ENCODE measurements around the gene STARD9. TPM values are rescaled to one million over a fixed set of nuclear protein-coding genes. Genes with fewer than 3 reads are reported as not detected.

Gene STARD9
- 1.2 to 1.9 TPM (median 1.6 TPM) in 5 replicates for total RNA-seq (2022; extraction: Qiagen RNA extraction)

GRCh38 chr15:42575188-42576039 is at the start of gene STARD9:
Gene STARD9 (plus strand): TSS chr15:42575606. CDS start chr15:42575716, 110 bp downstream.

DNA sequence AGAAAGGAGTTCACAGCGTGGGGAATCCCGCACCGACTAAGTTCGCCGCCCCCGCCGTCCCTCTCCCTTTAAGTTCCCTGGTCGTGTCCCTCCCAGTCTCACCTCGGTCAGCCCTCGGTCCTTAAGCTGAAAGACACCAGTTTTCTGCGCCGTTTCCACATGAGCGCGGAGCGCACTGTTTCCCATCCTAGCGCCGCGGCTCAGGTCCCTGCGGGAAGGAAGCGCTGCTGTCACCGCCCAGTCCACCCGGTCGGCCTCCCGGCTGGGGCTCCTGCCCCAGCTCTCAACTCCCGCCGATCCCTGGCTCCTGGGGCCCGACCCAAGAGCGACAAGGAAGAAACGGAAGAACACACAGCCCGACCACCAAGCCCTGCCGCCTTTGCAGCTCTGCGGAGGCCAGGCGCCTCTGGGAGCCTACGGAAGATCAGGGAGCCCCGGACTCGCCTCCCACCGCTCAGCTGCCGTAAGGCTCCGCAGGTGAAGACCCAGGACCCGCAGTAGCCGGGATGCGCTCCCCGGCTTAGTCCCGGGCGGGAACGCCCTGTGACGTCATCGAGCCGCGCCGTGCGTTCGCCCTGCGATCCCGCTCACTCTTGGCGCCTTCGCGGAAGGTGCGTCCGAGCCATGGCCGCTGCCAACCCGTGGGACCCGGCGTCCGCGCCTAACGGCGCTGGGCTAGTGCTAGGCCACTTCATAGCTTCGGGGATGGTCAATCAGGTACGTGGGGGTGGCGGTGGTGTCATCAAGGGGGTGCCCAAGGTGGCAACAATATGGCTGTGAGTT is 27.0 kb upstream of the STARD9 start, which contains the start of the genes HAUS2 and LRRC57:
Gene HAUS2 (plus strand): TSS at position 590 of the 783 bp plus-strand sequence. CDS start 35 bp downstream, at position 625.
Gene LRRC57 (minus strand): TSS at position 545 of the 783 bp plus-strand sequence. CDS start 359 bp downstream, at position 186.

GRCh38 chr15:42736793-42737528 is 161.6 kb downstream of the STARD9 start, which contains the start of gene CDAN1:
Gene CDAN1 (minus strand): TSS chr15:42737128. CDS start chr15:42737102, 26 bp downstream.

Other genes with a start within 250 kb of the STARD9 start
- 0.22 to 0.59 TPM (median 0.32 TPM) in 4 of 5 replicates, not detected in the other for gene CAPN3, start 216.1 kb upstream of the STARD9 start, total RNA-seq (2022; extraction: Qiagen RNA extraction)
- gene ZNF106, start 84.5 kb upstream of the STARD9 start, total RNA-seq (2022; extraction: Qiagen RNA extraction) = 7.2 to 13.9 TPM (median 12.6 TPM) in 5 replicates
- 15.2 to 40.0 TPM (median 19.0 TPM) in 5 replicates for gene SNAP23, start 80.0 kb upstream of the STARD9 start, total RNA-seq (2022; extraction: Qiagen RNA extraction)
- 9.7 to 13.3 TPM (median 12.1 TPM) in 5 replicates for gene LRRC57, start 26.8 kb upstream of the STARD9 start, total RNA-seq (2022; extraction: Qiagen RNA extraction)
- 18.5 to 24.6 TPM (median 21.8 TPM) in 5 replicates for gene HAUS2, start 26.8 kb upstream of the STARD9 start, total RNA-seq (2022; extraction: Qiagen RNA extraction)
- gene CDAN1, start 161.5 kb downstream of the STARD9 start, total RNA-seq (2022; extraction: Qiagen RNA extraction) = 3.9 to 6.9 TPM (median 6.4 TPM) in 5 replicates